NCI-H2081 (cell line): Measurements from ENCODE around the gene DES.
"Not testable (repeated sequence)": the region's sequence is repeated elsewhere in the genome, so short reads cannot be mapped to it uniquely, and the experiment has no call there.

Source experiments
- DNase-seq, 2 experiments: peaks; one replicate each; lab custom pipeline; 2025; lab: John Stamatoyannopoulos, UW

DES gene

DNA sequence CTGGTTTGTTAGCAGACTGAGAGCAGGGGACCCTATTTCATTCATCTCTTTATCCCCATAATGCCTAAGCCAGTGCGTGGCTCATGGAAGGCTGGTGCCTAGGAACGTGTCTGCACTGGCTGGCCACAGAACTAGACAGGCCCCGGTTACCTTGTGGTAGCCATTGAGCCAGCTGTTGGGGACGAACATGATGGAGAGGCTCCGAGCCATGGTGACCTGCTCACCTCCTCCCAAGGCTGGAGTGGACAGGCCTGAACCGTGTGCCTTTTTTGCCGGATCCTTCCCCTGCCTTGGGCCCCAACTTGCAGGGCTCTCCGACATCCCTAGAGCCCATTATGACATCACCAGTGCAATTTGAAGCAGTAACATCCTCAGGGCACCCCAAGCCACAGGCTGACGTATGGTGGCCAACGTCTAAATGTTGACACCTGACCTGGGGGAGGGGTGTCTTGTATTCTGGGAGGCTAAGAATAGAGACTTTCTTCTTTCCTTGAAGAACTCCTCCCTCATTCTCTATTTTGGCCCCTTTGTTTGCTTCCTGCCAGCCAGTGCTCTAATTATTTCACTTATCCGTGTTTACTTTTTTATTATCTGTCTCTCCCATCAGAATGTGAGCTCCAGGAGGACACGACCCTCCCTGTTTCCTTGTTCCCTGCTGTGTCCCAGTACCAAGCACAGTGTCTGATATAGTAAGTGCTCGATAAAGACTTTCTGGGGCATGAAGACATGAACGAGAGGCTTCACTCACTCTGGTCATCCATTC, 18.3 kb upstream of the DES start:
- peak in 1 of 2 experiments; percentile 59 for DNase-seq

DNA sequence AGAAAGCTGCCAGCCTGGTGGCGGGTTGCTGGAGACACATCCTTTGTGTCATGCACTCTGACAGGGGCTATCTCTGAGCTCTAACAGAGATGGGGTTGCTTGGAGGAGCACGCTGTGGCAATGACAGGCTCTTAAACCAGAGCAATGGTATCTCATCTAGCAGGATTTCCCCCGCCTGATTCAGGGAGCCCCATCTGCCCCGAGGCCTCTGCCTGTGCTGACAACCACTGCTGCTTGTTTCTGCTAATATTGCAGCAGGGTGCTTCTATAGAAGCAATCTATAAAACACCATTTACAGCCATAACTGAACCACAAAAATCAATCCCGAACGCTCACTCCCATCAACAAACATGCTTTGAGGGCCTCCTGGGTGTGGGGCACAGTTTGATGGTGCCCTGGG, 17.6 kb upstream of the DES start:
- no peak for DNase-seq

DNA sequence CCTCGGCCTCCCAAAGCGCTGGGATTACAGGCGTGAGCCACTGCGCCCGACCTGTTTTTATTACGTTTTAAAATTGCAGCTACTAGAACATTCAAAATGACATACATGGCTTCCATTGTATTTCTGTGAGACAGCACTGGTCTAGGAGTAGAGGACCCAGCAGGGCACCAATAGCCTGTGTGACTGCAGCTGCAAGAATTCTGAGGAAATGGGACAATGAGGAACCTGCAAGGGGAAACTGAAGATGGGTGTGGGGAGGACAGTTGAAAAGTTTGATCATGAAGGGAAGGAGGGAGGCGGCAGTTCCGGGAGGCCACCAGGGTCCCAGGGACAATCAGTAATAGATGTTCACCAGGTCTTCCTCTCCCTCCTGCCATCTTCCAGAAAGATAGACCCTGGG, 16.6 kb upstream of the DES start:
- DNase-seq: no peak

DNA sequence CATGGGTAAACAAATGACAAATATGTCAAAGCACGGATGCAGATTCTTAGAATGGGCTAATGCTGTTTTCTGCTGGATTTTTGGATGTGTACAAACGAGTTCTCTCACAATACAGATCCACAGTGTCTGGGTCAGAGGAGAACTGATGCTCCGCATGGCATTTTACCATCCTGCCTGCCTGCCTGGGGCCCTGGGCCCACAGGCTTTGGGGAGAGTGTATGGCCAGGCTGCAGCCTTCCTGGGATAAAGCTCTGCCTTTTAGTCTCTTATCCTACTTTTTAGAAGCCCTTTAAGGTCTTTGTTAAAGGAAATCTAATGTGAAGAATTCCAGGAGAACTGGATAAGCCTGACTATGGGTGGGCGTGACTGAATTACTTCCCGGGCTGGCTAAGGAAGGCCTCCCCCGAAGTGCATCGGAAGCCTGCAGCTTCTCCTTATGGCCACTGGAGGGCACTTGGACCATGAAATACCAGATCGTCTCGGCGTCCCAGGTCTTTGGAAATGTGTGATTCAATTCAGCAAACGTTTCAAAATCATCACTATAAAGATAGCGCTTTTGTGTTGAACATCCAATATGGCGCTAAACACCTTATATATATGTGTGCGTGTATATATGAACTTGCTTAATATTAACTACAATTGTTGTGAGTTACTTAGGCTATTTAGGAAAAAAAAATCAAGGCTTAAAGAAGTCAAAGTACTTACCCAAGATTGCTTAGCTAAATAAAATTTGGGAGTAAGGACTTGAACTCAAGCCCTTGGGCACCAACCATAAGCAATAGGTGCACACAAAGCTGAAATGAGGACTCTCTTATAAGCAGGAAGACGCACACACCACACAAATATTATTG, 15.3 kb upstream of the DES start:
- DNase-seq: peak; percentile 61 to 79

DNA sequence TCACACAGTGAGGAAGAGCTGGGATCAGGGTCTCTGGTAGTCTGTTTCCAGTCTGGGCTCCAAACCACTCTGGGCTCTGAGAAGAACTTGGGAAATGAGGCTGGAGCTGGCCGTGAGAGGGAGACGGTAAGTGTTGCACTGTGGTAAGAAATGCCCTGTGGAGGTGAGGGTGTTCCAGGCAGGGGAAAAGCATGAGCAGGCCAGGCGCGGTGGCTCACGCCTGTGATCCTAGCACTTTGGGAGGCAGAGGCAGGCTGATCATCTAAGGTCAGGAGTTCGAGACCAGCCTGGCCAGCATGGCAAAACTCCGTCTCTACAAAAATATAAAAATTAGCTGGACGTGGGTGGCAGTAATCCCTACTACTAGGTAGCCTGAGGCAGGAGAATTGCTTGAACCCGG, 14.3 kb upstream of the DES start:
- no peak for DNase-seq

DNA sequence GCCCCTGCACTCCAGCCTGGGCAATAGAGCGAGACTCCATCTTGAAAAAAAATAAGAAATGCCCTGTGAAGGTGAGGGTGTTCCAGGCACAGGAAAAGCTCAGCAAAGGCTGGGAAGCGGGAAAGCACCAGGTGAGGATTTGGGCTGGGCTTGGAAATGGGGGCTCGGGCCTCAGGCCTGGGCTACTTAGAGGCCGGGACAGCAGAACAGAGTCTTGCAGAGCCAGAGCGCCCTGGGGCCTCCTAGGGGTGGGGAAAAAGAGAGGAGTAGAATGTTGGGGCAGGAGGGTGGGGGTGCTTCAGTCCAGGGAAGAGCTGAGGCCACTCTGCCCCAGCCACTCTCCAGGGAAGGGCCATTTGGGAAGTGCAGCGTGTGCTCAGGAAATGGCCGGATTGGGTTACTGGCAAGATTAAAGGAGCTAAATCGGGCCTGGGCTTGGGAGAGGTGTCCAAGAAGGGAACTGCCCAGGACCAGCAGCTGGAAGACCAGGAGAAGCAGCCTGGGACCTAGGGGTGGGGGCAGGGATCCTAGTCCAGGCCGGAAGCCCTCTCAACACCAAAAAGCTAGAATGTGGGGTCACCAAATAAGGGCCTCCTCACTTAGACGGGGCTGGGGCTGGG, 13.8 kb upstream of the DES start:
- no peak for DNase-seq

DNA sequence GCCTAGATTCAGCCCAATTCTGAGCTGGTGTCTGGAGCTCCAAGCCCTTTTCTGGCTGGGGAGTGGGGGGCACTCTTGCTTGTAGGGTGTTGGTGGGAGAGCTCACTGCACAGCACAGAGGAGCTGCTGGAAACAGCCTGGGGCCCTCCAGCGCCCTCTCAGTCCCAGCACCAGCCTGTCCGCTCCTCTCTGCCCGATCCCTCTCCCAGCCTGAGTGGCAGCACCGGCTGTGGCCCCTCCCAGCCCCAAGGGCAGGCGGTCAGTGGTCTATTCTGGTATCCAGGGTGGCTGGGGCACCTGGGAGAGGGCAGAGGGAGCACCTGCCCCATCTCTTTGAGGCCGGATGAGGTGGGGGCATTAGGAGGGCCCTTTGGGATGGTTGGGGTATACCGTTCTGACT, 13.2 kb upstream of the DES start:
- DNase-seq: no peak

DNA sequence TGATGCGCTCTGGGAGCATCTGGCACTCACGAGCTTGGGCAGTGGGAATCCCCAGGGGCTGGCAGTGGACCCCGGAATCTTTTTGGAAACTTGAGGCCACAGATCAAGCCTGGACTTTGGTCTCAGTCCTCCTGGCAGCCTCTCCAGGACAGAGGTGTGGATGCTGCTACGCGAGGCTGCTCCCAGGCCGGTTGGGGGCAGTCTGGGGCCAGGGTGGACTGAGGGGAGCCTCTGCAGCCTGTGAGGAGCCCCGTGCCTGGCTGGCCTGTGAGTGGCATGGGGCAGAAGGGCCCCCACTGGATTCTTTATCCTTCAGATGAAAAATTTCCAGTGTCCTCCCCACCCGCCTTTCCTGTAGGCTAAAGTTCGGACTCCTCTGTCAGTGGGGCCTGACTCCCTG, 12.7 kb upstream of the DES start:
- no peak for DNase-seq

DNA sequence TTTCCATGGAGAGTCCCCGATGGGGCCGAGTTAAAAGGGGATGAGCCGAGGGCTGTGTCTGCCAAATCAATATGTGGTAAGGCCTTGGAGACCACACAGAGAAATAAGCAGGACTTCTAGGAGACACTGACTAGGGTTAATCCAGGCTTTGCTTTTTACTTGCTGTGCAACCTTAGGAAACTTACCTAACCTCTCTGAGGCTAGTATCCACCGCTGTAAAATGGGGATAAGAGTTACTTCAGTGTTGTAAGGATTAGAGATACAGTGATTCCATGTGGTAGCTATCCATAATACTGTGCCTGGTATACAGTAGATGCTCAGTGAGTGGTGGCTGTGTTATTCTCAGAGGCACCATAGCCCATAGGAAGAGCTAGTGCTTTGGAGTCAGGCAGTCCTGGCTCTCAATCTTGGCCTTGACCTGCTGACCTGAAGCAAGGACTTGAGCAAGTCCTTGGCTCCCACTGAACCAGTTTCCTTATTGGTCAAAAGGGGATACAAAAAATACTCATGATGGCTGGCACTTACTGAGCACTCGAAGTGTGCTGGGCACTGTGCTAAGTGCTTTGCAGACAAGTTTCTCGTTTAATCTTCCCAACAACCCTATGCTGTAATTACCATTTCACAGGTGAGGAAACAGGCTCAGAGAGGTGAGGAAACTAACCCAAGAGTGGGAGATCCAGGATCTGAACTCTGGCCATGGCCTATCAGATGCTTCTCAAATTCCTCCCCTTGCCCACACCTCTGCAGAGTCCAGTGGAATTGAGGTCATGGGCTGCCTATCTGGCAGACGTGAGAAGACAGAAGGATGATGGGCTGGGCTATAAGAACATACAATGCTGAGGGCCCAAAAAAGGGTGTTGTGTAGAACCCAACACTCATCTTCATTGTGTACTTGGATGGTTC, 12.0 kb upstream of the DES start:
- no peak for DNase-seq

DNA sequence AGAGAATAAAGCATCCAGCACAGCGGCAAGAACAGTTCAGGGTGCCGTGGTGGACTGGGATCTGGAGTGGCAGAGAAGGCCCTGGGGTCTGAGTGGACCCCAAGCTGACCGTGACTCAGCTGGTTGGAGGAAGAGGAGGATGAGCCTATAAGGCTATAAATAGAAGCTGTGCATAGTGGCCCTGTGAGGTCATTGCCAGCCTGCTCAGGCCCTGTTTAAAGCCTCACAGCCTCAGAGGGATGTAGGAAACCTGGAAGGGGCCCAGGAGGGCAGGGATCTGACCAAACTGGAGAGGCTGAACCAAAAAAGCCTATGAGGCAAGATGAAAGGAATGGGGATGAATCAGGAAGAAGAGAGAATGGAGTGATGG, 11.3 kb upstream of the DES start:
- DNase-seq: no peak

DNA sequence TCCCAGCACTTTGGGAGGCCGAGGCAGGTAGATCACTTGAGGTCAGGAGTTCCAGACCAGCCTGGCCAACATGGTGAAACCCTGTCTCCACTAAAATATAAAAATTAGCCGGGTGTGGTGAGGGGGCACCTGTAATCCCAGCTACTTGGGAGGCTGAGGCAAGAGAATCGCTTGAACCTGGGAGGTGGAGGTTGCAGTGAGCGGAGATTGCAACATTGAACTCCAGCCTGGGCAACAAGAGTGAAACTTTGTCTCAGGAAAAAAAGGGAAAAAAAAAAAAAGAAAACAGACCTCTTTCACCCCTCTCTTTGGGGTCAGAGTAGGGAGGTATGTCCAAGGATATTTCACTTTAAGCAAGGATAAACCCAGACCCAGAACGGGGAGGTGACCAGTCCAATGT, 10.8 kb upstream of the DES start:
- DNase-seq: not testable (repeated sequence)

DNA sequence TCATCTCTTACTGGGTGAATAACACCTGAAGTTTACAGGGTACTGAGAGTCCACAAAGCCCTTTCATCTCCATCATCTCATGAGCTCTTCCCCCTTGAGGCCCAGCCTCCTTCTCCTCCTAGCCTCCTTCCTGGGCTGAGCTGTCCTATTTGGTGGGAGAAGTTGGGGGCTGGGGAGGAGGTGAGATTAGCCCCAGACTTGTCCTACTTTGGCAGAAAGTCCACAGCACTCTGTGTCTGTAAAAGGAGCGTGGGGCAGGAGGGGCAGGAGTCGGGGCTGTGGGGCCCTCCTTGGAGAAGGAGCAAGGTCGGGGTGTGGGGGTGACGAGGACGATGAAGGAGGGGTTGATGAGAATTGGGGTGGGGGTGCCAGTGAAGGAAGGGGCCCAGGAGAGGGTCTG, 10.0 kb upstream of the DES start:
- DNase-seq: no peak

DNA sequence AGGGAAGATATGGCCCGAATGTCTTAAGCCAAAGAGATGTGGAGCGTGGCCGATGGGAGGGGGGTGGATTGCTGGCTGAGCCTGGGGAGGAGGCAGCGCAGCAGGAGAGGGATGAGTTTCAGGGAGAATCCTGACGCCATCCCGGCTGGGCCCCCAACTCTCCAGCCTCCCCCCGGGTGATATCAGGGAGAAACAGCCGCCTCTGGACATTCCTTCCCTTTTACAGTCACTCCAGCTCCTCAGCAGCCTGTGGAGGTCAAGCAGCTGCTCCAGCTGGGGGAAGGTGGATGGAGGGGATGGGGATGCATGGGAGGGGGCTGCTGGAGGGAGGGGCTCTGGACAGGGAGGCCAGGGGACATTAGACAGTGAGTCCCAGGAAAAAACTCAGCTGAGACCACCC, 9.5 kb upstream of the DES start:
- no peak for DNase-seq

DNA sequence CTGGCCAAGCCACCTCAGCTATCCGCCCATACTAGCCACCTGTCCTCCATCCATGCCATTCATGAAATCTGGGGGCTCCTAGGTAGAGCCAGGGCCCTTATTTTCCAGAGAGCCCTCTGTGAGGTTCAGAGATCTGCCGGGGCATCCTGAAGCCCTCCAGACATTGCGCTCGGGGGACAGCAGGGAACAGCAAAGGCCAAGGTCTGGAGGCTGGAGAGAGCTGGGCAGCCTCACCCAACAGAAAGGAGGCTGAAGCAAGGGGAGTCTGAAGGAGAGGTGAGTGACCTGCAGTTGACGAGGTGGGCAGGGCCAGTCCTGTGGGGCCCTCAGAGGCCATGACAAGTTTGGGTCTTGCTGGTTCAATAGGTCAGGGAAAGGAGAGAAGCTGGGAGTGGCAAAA, 8.6 kb upstream of the DES start:
- DNase-seq: no peak

DNA sequence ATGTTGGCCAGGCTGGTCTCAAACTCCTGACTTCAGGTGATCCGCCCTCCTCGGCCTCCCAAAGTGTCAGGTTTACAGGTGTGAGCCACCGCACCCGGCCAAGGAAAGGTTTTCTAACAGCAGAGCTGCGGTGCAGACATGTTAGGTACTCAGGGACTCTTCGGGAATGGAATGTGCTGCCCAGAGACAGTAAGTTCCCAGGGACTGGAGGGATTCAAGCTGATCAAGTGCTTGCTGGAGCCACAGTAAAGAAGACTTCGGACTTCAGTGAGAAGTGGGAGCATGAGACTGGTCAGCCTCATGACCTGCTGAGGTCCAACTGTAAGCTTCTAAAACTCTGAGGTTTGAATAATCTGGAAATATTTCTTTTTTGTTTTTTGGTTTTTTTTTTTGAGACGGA, 7.8 kb upstream of the DES start:
- no peak for DNase-seq

DNA sequence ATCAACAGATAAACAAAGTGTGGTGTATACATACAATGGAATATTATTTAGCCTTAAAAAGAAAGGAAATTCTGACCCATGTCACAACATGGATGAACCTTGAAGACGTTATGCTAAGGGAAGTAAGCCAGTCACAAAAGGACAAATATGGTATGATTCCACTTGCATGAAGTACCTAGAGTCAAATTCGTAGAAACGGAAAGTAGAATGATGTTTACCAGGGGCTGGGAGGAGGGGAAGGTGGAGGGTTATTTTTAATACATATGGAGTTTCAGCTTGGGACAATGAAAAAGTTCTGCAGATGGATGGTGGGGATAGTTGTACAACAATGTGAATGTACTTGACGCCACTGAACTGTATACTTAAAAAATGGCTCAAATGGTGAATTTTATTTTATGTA, 3.3 kb upstream of the DES start:
- DNase-seq: no peak

DNA sequence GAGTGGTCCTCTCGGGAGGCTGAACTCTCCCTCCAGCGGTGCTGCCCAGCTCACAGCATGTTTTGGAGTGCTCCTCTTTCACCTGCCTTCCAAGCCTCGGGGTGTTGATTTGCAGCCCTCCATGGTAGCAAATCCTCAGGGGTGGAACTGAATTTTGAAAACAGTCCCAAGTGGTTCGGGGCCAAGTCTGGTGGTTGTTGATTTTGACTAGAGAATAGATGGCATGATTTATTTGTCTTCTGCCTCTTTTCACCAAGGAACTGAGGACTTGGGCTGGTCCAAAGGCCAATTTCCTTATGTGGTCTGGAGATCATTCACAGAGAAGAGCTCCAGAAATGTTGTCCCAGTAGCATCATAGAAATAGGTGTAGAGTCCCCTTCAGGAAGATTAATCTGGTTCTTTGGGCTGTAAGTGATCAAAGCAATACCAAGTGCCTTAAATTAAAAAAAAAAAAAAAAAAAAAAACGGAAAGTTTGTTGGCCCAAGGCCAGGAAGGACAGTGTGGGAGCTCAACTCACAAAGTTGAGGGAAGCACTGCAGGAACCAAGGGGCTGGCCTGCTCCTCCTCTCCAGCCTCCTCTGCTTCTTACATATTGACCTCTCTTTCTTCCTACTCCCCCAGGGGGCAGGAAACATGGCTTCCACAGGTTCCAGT, 2.5 kb upstream of the DES start:
- no peak for DNase-seq

DNA sequence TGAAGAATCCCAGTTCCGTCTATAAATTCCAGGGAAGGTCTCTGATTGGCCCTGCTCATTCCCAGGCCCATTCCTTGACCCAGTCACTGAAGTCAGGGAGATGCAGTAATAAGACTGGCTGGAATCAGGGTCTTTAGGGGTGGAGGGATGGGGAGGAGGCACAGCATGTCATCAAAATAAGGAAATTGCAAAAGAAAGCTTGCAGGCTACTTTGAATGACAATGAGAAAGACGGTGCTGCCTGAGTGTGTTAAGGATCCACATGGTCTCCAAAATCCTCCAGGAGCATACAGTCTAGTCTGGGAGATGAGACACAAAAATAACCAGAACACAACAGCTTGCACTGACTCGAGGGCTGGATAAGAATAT, 2.0 kb upstream of the DES start:
- DNase-seq: no peak

DNA sequence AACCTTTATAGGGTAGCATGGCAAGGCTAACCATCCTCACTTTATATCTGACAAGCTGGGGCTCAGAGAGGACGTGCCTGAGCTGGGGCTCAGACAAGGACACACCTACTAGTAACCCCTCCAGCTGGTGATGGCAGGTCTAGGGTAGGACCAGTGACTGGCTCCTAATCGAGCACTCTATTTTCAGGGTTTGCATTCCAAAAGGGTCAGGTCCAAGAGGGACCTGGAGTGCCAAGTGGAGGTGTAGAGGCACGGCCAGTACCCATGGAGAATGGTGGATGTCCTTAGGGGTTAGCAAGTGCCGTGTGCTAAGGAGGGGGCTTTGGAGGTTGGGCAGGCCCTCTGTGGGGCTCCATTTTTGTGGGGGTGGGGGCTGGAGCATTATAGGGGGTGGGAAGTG, 1.2 kb upstream of the DES start:
- DNase-seq: no peak

DNA sequence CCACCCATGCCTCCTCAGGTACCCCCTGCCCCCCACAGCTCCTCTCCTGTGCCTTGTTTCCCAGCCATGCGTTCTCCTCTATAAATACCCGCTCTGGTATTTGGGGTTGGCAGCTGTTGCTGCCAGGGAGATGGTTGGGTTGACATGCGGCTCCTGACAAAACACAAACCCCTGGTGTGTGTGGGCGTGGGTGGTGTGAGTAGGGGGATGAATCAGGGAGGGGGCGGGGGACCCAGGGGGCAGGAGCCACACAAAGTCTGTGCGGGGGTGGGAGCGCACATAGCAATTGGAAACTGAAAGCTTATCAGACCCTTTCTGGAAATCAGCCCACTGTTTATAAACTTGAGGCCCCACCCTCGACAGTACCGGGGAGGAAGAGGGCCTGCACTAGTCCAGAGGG, 803 bp upstream of the DES start:
- no peak for DNase-seq

DNA sequence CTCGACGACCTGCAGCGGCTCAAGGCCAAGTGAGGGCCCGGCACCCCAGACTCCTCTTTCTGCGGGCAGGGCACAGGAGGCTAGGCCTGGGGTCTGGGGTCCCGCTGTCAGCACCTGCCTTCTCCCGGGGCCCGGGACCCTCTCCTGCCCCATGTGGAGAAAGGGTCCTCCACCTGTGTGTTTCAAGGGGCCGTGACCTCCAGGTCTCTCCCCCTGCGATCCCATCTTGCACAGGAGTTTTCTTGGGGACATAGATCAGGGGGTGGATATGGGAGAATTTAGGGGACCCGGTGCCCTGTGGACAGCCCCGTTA, 791 bp downstream of the DES start:
- DNase-seq: no peak
